ENCODE measurements around the gene CREBBP. TPM values are rescaled to one million over a fixed set of nuclear protein-coding genes. Genes with fewer than 3 reads are reported as not detected.

CREBBP gene
- total and polyA plus RNA-seq, 2 experiments from 2014 or later = 24.4 to 33.8 TPM

DNA sequence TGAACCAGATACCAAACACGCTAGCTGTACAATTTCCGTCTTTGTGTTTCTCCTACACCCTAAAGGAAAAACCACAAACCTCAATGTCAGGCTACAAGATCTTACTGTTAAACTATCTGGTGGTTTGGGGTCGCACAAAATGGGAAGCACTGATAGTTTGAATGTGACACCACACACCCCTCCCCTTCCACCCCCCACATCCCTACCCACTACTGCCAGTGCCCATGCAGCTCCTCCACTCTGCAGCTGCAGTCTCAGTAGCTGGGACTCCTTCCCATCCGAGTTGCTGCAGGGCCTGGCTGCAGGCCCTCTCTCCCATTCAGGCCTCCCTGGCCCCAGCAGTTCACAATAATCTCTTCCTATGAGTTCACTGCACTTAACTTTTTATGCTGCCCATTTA is 181.6 kb downstream of the CREBBP start:
- no peaks in the 10 kb centered on the region for H3K4me1 ChIP-seq (ENCODE audit: low read depth)
- H3K4me3 ChIP-seq = no peak overlapping the region
- no peaks in the 10 kb centered on the region for H3K27me3 ChIP-seq
- DNase-seq (ENCODE audit: low read depth in 1 of 2, low spot score in 1 of 2) = peak in 1 of 2 donors; percentile 8
- H3K9me3 ChIP-seq (ENCODE audit: low read depth) = no peaks in the 10 kb centered on the region
- no peaks in the 10 kb centered on the region for H3K36me3 ChIP-seq
- H3K27ac ChIP-seq = no peak overlapping the region
- TF ChIP-seq, protein P1, sequence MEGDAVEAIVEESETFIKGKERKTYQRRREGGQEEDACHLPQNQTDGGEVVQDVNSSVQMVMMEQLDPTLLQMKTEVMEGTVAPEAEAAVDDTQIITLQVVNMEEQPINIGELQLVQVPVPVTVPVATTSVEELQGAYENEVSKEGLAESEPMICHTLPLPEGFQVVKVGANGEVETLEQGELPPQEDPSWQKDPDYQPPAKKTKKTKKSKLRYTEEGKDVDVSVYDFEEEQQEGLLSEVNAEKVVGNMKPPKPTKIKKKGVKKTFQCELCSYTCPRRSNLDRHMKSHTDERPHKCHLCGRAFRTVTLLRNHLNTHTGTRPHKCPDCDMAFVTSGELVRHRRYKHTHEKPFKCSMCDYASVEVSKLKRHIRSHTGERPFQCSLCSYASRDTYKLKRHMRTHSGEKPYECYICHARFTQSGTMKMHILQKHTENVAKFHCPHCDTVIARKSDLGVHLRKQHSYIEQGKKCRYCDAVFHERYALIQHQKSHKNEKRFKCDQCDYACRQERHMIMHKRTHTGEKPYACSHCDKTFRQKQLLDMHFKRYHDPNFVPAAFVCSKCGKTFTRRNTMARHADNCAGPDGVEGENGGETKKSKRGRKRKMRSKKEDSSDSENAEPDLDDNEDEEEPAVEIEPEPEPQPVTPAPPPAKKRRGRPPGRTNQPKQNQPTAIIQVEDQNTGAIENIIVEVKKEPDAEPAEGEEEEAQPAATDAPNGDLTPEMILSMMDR (IDR thresholded peaks at IDR 0.05; ENCODE audit: low read depth, low read length) = no peak

DNA sequence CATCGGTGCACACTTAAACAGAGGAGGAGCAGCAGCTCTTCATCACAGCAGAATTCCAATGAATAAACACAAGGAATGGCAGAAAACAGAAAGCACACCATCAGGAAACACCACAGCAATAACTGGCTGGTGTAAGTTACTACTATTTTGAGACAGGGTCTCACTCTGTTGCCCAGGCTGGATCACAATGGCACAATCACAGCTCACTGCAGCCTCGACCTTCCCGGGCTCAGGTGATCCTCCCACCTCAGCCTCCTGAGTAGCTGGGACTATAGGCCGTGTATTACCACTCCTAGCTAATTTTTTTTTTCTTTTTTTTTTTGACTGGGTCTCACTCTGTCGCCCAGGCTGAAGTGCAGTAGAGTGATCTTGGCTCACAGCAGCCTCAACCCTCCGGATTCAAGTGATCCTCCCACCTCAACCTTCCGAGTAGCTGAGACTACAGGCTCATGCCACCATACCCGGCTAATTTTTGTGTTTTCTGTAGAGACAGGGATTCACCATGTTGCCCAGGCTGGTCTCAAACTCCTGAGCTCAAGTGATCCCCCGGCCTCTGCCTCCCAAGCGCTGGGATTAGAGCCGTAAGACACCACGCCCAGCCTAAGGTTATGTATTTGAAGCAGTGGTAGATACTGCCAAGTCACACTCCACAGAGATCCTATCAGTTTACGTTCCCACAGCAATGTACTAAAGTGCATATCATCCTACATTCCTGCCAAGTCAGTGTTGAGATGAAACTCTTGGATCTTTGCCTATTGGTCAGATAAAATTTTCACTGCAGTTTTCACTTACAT is 183.9 kb downstream of the CREBBP start:
- H3K9me3 ChIP-seq (ENCODE audit: low read depth) = no peaks in the 10 kb centered on the region
- TF ChIP-seq, protein P1 (IDR thresholded peaks at IDR 0.05; ENCODE audit: low read depth, low read length) = no peak
- H3K4me1 ChIP-seq (ENCODE audit: low read depth) = no peaks in the 10 kb centered on the region
- no peaks in the 10 kb centered on the region for H3K36me3 ChIP-seq
- no peaks in the 10 kb centered on the region for H3K27me3 ChIP-seq
- peak in 1 of 2 donors; percentile 89 for DNase-seq (ENCODE audit: low read depth in 1 of 2, low spot score in 1 of 2)
- peak overlapping the region; percentile 64 for H3K27ac ChIP-seq
- no peak overlapping the region for H3K4me3 ChIP-seq

DNA sequence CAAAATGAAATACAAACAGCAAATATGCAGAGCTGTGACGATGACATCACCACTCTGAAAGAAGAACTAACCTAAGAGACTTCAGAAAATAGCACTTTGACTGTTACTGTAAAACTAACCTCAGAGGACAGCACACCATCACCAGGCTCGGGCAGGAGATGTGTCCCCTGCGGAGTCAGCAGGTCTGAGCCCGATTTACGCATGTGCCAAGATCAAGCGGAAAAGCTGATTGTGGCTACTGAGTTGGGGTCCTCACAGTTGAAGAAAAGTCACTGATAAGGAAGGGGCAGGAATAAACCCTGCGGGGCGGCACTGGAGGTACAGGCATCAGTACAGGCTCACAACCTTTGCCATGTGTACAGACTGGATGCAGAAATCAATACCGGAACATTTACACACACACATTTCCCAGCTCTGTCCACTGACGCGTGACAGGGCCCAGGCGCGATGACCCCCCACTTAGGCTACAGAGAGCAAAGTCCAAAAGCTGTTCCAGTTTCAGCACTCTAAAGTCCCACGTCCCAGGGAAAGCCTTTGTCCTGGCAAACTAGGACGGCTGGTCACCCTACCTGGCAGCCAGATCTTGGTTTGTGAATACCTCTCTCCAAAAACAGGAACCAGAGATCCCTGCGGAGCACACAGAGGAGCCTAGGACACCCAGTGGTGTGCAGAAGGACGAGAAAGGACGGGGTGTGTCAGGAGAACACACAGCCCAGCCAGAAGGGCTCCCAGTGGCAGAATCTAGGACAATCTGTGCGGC is 184.7 kb downstream of the CREBBP start:
- H3K36me3 ChIP-seq = no peaks in the 10 kb centered on the region
- H3K27me3 ChIP-seq = no peaks in the 10 kb centered on the region
- no peaks in the 10 kb centered on the region for H3K9me3 ChIP-seq (ENCODE audit: low read depth)
- no peak for DNase-seq (ENCODE audit: low read depth in 1 of 2, low spot score in 1 of 2)
- TF ChIP-seq, protein P1 (IDR thresholded peaks at IDR 0.05; ENCODE audit: low read depth, low read length) = no peak
- no peaks in the 10 kb centered on the region for H3K4me1 ChIP-seq (ENCODE audit: low read depth)
- H3K4me3 ChIP-seq = no peak overlapping the region
- H3K27ac ChIP-seq = peak overlapping the region; percentile 64

DNA sequence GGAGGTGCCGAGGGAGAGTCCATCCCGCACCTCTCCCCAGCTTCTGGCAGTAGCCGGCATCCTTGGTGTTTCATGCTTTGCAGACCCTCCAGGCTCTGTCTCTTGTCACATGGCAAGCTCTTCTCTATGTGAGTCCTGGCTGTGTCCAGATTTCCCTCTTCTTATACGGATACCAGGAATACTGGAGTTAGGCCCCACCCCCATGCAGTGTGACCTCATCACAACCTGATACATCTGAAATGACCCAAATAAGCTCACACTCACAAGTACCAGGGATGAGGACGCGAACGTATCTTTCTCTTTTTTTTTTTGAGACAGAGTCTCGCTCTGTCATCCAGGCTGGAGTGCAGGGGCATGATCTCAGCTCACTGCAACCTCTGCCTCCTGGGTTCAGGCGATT is 186.5 kb downstream of the CREBBP start:
- no peak for DNase-seq (ENCODE audit: low read depth in 1 of 2, low spot score in 1 of 2)
- Histone ChIP-seq H3K4me3 (no peak overlapping the region), H3K36me3 (no peaks in the 10 kb centered on the region), H3K4me1 (ENCODE audit: low read depth) (no peaks in the 10 kb centered on the region), H3K27ac (no peak overlapping the region), H3K27me3 (no peaks in the 10 kb centered on the region), H3K9me3 (ENCODE audit: low read depth) (no peaks in the 10 kb centered on the region)
- TF ChIP-seq, protein P1 (IDR thresholded peaks at IDR 0.05; ENCODE audit: low read depth, low read length) = no peak

DNA sequence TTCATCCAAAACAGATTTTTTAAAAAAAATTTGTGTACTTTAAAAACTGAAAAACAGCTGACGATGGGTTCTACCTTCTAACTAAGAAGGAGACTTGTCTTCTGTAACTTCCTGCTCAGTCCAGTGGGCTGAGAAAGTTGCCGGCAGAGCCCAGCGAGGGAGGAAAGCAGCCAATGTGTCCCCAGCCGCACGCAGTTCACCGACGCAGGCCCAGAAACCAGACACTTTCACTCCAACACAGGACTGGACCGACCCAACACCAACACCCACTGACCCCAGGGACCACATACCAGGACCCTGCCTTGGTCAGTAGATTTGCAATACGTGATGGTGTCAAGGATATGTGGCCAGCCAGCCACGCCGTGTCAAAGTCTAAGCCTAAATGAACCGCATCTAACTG is 188.8 kb downstream of the CREBBP start:
- H3K36me3 ChIP-seq = peaks cover 8% of the 10 kb centered on the region
- TF ChIP-seq, protein P1 (IDR thresholded peaks at IDR 0.05; ENCODE audit: low read depth, low read length) = no peak
- H3K4me1 ChIP-seq (ENCODE audit: low read depth) = no peaks in the 10 kb centered on the region
- no peak overlapping the region for H3K27ac ChIP-seq
- no peaks in the 10 kb centered on the region for H3K9me3 ChIP-seq (ENCODE audit: low read depth)
- H3K27me3 ChIP-seq = no peaks in the 10 kb centered on the region
- H3K4me3 ChIP-seq = no peak overlapping the region
- DNase-seq (ENCODE audit: low read depth in 1 of 2, low spot score in 1 of 2) = no peak
